Measurements from ENCODE around the gene CYFIP1. TPM values are rescaled to one million over a fixed set of nuclear protein-coding genes. Genes with fewer than 3 reads are reported as not detected.

The CYFIP1 gene
- total RNA-seq, 1 experiment from 2014 or later, result 159 TPM

GRCh38 chr15:22974745-22975144 is 5.4 kb downstream of the CYFIP1 start:
- Histone ChIP-seq H3K9me3 (ENCODE audit: control insufficient read depth, insufficient read depth, low read depth, low read length) (peaks cover 4% of the 10 kb centered on the region; the same call in 1 of the 2 replicates), H3K27me3 (ENCODE audit: control insufficient read depth, insufficient read depth, low read length) (no peaks in the 10 kb centered on the region), H3K36me3 (ENCODE audit: control insufficient read depth, insufficient read depth, low read length) (no peaks in the 10 kb centered on the region), H3K27ac (ENCODE audit: low read length) (no peak overlapping the region), H3K4me1 (ENCODE audit: control insufficient read depth, insufficient read depth, low read length) (0 out of 2 replicates have a peak, but pooled peaks cover 3% of the 10 kb centered on the region), H3K4me3 (ENCODE audit: low read depth in 2 of 2, low read length in 2 of 2) (no peak overlapping the region)
- ATAC-seq (no peak), DNase-seq (ENCODE audit: low read depth, low spot score) (no peak)
- in situ Hi-C loops (cut with HindIII; ENCODE audit: low pct_unique_long_range_greater_than_20kb, low sequenced_read_pairs) (no loop called here), intact Hi-C loops (cut with micrococcal nuclease; ENCODE audit: unreplicated experiment) (no loop called here)
- POLR2A ChIA-PET, result no interaction called here
- TF ChIP-seq, protein P1, sequence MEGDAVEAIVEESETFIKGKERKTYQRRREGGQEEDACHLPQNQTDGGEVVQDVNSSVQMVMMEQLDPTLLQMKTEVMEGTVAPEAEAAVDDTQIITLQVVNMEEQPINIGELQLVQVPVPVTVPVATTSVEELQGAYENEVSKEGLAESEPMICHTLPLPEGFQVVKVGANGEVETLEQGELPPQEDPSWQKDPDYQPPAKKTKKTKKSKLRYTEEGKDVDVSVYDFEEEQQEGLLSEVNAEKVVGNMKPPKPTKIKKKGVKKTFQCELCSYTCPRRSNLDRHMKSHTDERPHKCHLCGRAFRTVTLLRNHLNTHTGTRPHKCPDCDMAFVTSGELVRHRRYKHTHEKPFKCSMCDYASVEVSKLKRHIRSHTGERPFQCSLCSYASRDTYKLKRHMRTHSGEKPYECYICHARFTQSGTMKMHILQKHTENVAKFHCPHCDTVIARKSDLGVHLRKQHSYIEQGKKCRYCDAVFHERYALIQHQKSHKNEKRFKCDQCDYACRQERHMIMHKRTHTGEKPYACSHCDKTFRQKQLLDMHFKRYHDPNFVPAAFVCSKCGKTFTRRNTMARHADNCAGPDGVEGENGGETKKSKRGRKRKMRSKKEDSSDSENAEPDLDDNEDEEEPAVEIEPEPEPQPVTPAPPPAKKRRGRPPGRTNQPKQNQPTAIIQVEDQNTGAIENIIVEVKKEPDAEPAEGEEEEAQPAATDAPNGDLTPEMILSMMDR (IDR thresholded peaks at IDR 0.05), result no peak
- no peak for TF ChIP-seq SIN3A (IDR thresholded peaks at IDR 0.05; ENCODE audit: borderline replicate concordance, insufficient read depth, low read depth, low read length)
- TF ChIP-seq REST (IDR thresholded peaks at IDR 0.05; ENCODE audit: insufficient read depth in 1 of 2, low read depth in 2 of 2, low read length in 1 of 2), result no peak
- CTCF ChIA-PET, result interaction anchor here (0.7 kb wide), 1 partner anchor 61 kb away, joined by 9 read pairs; no protein-coding TSS in a partner anchor
- no TSS peak for BruUV-seq (replicated peaks)

DNA sequence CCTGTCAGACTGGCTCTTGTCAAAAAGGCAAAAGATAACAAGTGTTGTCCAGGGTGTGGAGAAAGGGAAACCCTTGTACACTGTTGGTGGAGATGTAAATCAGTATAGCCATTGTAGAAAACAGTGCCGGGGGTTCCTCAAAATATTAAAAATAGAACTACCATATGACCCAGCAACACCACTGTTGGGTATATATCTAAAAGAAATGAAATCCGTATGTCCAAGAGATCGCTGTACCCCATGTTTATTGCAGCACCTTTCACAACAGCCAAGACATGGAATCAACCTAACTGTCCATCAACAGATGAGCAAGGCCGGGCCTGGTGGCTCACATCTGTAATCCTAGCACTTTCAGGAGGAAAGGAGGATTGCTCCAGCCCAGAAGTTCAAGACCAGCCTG is 6.2 kb downstream of the CYFIP1 start:
- BruUV-seq (replicated peaks), result no TSS peak
- Histone ChIP-seq H3K4me3 (ENCODE audit: low read depth in 2 of 2, low read length in 2 of 2) (no peak overlapping the region), H3K36me3 (ENCODE audit: control insufficient read depth, insufficient read depth, low read length) (no peaks in the 10 kb centered on the region), H3K27ac (ENCODE audit: low read length) (no peak overlapping the region), H3K4me1 (ENCODE audit: control insufficient read depth, insufficient read depth, low read length) (peaks cover 4% of the 10 kb centered on the region; the same call in 1 of the 2 replicates), H3K27me3 (ENCODE audit: control insufficient read depth, insufficient read depth, low read length) (no peaks in the 10 kb centered on the region), H3K9me3 (ENCODE audit: control insufficient read depth, insufficient read depth, low read depth, low read length) (peaks cover 4% of the 10 kb centered on the region; the same call in 1 of the 2 replicates)
- DNase-seq (ENCODE audit: low read depth, low spot score) (no peak), ATAC-seq (no peak)
- in situ Hi-C loops (cut with HindIII; ENCODE audit: low pct_unique_long_range_greater_than_20kb, low sequenced_read_pairs), result no loop called here
- intact Hi-C loops (cut with micrococcal nuclease; ENCODE audit: unreplicated experiment), result no loop called here
- ChIA-PET CTCF (no interaction called here), POLR2A (no interaction called here)
- TF ChIP-seq REST (IDR thresholded peaks at IDR 0.05; ENCODE audit: insufficient read depth in 1 of 2, low read depth in 2 of 2, low read length in 1 of 2), result no peak
- no peak for TF ChIP-seq TCF7L2 (IDR thresholded peaks at IDR 0.05; ENCODE audit: low read depth, low read length)
- no peak for TF ChIP-seq POLR2AphosphoS5 (IDR thresholded peaks at IDR 0.05; ENCODE audit: low read depth, low read length)
- no peak for TF ChIP-seq SIN3A (IDR thresholded peaks at IDR 0.05; ENCODE audit: borderline replicate concordance, insufficient read depth, low read depth, low read length)
- TF ChIP-seq, protein P1 (IDR thresholded peaks at IDR 0.05), result no peak
